K562 (cell line): ENCODE measurements around the gene UNC119. TPM values are rescaled to one million over a fixed set of nuclear protein-coding genes. Genes with fewer than 3 reads are reported as not detected.

Experiments
- ARHGAP35 ChIP-seq: fragments of 450-650 bp; IDR thresholded peaks from 2 replicates; pipeline ENCODE4 v1.6.1; 2018; ENCODE audit not compliant: partially characterized antibody
- CBX8 ChIP-seq: fragments of 200-600 bp; sonication (generic); IDR thresholded peaks from 2 replicates; pipeline ENCODE4 v1.6.1; 2012; ENCODE audit warnings: borderline replicate concordance, mixed run types, low read depth, mild to moderate bottlenecking, moderate library complexity, mixed read lengths, low read length, control low read depth, inconsistent platforms; ENCODE audit not compliant: poor library complexity, severe bottlenecking; ENCODE audit errors: extremely low read depth
- CEBPB ChIP-seq: fragments of 450-650 bp; IDR thresholded peaks from 2 replicates; pipeline ENCODE4 v1.6.1; 2016; ENCODE audit warnings: missing genetic modification characterization, missing compliant biosample characterization
- CHD4 ChIP-seq: fragments of 200-600 bp; sonication (generic); IDR thresholded peaks from 3 replicates; pipeline ENCODE4 v1.6.1; 2012; ENCODE audit warnings: low read depth, mild to moderate bottlenecking, mixed read lengths, low read length, inconsistent platforms; ENCODE audit not compliant: insufficient read depth, insufficient replicate concordance, poor library complexity, severe bottlenecking
- DNMT1 ChIP-seq: fragments of 450-650 bp; IDR thresholded peaks from 2 replicates; pipeline ENCODE4 v1.6.1; 2016; ENCODE audit warnings: antibody characterized with exemption, mild to moderate bottlenecking
- GATAD2A ChIP-seq: fragments of 450-650 bp; IDR thresholded peaks from 2 replicates; pipeline ENCODE4 v1.6.1; 2017
- OTX1 ChIP-seq: fragments of 450-650 bp; formaldehyde crosslinking; IDR thresholded peaks from 2 replicates; pipeline ENCODE4 v1.4.0; 2022; ENCODE audit warnings: mild to moderate bottlenecking
- RBM34 ChIP-seq: fragments of 200-400 bp; formaldehyde crosslinking; IDR thresholded peaks from 2 replicates; pipeline ENCODE4 v1.6.1; 2018; ENCODE audit warnings: low read length, borderline replicate concordance; ENCODE audit not compliant: insufficient read depth
- SRSF1 ChIP-seq: fragments of 200-400 bp; formaldehyde crosslinking; IDR thresholded peaks from 2 replicates; pipeline ENCODE4 v1.6.1; 2017; ENCODE audit warnings: mild to moderate bottlenecking, low read depth, low read length, moderate library complexity
- TGIF2 ChIP-seq: sonication (generic); formaldehyde crosslinking; IDR thresholded peaks from 2 replicates; pipeline ENCODE4 v1.8.1; 2022; ENCODE audit warnings: mild to moderate bottlenecking, missing genetic modification reagents, moderate library complexity
- ZNF263 ChIP-seq: sonication (generic); formaldehyde crosslinking; IDR thresholded peaks from 2 replicates; pipeline ENCODE4 v1.8.0; 2022; ENCODE audit warnings: mild to moderate bottlenecking, missing genetic modification reagents, borderline replicate concordance
- polyA plus RNA-seq, 8 experiments: library from polyadenylated mRNA; depleted of rRNA in 4 of 8; stranded (reverse) in 5 of 8; unstranded in 3 of 8; fragments of >200 nt; fragmentation: Nextera tagmentation in 2 of 8; fragmentation: Illumina TruSeq in 1 of 8; extraction: Ambion mirVana in 2 of 8; extraction: Trizol in 1 of 8; gene quantifications; 2 replicates each; pipeline versions ENCODE4 v1.2.1 to v1.2.3, GENCODE V29; 2011 to 2014; ENCODE audit warnings: inconsistent platforms in 1 of 8, missing spikeins in 1 of 8
- total RNA-seq, 7 experiments: library from RNA; depleted of rRNA in 6 of 7; stranded (reverse); fragments of >200 nt in 6 of 7; fragmentation: Illumina TruSeq in 2 of 7; extraction: Trizol in 2 of 7; gene quantifications; 2 replicates each; pipeline versions ENCODE4 v1.2.1 to v1.2.3, GENCODE V29; 2011 to 2021; ENCODE audit warnings: low replicate concordance in 1 of 7
- TF ChIP-seq, protein P1 (sequence below): sonication (generic); formaldehyde crosslinking; IDR thresholded peaks from 2 replicates; pipeline ENCODE4 v1.8.1; 2023; ENCODE audit warnings: mild to moderate bottlenecking, missing genetic modification reagents, moderate library complexity
- TF ChIP-seq, protein P2 (sequence below): sonication (generic); formaldehyde crosslinking; IDR thresholded peaks from 2 replicates; pipeline ENCODE4 v1.8.0; 2023; ENCODE audit warnings: mild to moderate bottlenecking, missing genetic modification reagents
- TF ChIP-seq, protein P3 (sequence below): fragments of 450-650 bp; IDR thresholded peaks from 2 replicates; pipeline ENCODE4 v1.7.0; 2016; ENCODE audit warnings: borderline replicate concordance
- TF ChIP-seq, protein P4 (sequence below): fragments of 200-400 bp; formaldehyde crosslinking; IDR thresholded peaks from 2 replicates; pipeline ENCODE4 v1.6.1; 2017; ENCODE audit warnings: mild to moderate bottlenecking, low read depth, low read length, moderate library complexity
- TF ChIP-seq, protein P5 (sequence below): fragments of 200-800 bp; sonication (Bioruptor generic); IDR thresholded peaks from 2 replicates; pipeline ENCODE4 v1.6.1; 2016; ENCODE audit warnings: missing genetic modification characterization, missing compliant biosample characterization

The UNC119 gene
- total and polyA plus RNA-seq, 9 of the 15 experiments (the other 6 are each of a cell fraction or from before 2014, with no cell fraction given): 0.37 to 47.7 (median 16.3) TPM

DNA sequence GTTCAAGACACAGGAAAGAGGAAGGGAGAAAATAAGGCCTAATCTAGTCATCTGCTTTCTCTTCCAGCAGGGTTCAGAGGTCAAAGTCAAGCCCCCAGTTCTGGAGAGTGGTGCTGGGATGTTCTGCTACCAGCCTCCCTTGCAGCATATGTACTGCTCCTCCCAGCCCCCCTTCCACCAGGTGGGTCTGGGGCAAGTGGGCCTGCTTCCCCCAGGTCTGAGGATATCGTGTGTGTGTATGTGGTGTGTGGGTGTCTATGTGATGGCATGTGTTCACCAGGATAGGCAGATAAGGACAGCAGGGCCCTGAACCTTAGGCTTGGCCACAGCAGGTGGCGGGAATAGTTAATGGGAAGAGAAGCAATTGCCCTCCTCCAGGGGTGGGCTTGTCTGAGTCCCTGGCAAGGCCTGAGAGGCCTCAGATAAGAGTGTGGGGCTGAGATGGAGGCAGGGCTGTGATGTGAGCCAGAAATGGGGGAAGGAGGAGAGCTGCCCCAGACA lies 25.2 kb downstream of the UNC119 start (continued):
- TF ChIP-seq, protein P1, sequence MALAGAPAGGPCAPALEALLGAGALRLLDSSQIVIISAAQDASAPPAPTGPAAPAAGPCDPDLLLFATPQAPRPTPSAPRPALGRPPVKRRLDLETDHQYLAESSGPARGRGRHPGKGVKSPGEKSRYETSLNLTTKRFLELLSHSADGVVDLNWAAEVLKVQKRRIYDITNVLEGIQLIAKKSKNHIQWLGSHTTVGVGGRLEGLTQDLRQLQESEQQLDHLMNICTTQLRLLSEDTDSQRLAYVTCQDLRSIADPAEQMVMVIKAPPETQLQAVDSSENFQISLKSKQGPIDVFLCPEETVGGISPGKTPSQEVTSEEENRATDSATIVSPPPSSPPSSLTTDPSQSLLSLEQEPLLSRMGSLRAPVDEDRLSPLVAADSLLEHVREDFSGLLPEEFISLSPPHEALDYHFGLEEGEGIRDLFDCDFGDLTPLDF (CRISPR knock-in tag): no peak
- TF ChIP-seq SRSF1 (no peak), RBM34 (no peak), CEBPB (tag) (no peak), DNMT1 (no peak), OTX1 (CRISPR knock-in tag) (no peak), GATAD2A (peak; percentile 84; the same call in 1 of the 2 replicates), ZNF263 (CRISPR knock-in tag) (no peak), CHD4 (no peak), TGIF2 (no peak), CBX8 (no peak), ARHGAP35 (no peak)
- TF ChIP-seq, protein P2, sequence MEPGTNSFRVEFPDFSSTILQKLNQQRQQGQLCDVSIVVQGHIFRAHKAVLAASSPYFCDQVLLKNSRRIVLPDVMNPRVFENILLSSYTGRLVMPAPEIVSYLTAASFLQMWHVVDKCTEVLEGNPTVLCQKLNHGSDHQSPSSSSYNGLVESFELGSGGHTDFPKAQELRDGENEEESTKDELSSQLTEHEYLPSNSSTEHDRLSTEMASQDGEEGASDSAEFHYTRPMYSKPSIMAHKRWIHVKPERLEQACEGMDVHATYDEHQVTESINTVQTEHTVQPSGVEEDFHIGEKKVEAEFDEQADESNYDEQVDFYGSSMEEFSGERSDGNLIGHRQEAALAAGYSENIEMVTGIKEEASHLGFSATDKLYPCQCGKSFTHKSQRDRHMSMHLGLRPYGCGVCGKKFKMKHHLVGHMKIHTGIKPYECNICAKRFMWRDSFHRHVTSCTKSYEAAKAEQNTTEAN (CRISPR knock-in tag): no peak
- TF ChIP-seq, protein P3, sequence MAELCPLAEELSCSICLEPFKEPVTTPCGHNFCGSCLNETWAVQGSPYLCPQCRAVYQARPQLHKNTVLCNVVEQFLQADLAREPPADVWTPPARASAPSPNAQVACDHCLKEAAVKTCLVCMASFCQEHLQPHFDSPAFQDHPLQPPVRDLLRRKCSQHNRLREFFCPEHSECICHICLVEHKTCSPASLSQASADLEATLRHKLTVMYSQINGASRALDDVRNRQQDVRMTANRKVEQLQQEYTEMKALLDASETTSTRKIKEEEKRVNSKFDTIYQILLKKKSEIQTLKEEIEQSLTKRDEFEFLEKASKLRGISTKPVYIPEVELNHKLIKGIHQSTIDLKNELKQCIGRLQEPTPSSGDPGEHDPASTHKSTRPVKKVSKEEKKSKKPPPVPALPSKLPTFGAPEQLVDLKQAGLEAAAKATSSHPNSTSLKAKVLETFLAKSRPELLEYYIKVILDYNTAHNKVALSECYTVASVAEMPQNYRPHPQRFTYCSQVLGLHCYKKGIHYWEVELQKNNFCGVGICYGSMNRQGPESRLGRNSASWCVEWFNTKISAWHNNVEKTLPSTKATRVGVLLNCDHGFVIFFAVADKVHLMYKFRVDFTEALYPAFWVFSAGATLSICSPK: no peak
- TF ChIP-seq, protein P4, sequence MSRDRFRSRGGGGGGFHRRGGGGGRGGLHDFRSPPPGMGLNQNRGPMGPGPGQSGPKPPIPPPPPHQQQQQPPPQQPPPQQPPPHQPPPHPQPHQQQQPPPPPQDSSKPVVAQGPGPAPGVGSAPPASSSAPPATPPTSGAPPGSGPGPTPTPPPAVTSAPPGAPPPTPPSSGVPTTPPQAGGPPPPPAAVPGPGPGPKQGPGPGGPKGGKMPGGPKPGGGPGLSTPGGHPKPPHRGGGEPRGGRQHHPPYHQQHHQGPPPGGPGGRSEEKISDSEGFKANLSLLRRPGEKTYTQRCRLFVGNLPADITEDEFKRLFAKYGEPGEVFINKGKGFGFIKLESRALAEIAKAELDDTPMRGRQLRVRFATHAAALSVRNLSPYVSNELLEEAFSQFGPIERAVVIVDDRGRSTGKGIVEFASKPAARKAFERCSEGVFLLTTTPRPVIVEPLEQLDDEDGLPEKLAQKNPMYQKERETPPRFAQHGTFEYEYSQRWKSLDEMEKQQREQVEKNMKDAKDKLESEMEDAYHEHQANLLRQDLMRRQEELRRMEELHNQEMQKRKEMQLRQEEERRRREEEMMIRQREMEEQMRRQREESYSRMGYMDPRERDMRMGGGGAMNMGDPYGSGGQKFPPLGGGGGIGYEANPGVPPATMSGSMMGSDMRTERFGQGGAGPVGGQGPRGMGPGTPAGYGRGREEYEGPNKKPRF: no peak
- TF ChIP-seq, protein P5, sequence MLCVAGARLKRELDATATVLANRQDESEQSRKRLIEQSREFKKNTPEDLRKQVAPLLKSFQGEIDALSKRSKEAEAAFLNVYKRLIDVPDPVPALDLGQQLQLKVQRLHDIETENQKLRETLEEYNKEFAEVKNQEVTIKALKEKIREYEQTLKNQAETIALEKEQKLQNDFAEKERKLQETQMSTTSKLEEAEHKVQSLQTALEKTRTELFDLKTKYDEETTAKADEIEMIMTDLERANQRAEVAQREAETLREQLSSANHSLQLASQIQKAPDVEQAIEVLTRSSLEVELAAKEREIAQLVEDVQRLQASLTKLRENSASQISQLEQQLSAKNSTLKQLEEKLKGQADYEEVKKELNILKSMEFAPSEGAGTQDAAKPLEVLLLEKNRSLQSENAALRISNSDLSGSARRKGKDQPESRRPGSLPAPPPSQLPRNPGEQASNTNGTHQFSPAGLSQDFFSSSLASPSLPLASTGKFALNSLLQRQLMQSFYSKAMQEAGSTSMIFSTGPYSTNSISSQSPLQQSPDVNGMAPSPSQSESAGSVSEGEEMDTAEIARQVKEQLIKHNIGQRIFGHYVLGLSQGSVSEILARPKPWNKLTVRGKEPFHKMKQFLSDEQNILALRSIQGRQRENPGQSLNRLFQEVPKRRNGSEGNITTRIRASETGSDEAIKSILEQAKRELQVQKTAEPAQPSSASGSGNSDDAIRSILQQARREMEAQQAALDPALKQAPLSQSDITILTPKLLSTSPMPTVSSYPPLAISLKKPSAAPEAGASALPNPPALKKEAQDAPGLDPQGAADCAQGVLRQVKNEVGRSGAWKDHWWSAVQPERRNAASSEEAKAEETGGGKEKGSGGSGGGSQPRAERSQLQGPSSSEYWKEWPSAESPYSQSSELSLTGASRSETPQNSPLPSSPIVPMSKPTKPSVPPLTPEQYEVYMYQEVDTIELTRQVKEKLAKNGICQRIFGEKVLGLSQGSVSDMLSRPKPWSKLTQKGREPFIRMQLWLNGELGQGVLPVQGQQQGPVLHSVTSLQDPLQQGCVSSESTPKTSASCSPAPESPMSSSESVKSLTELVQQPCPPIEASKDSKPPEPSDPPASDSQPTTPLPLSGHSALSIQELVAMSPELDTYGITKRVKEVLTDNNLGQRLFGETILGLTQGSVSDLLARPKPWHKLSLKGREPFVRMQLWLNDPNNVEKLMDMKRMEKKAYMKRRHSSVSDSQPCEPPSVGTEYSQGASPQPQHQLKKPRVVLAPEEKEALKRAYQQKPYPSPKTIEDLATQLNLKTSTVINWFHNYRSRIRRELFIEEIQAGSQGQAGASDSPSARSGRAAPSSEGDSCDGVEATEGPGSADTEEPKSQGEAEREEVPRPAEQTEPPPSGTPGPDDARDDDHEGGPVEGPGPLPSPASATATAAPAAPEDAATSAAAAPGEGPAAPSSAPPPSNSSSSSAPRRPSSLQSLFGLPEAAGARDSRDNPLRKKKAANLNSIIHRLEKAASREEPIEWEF (CRISPR knock-in tag): no peak
